ENCODE results near the gene SGMS1.
"Not testable (repeated sequence)": the region's sequence is repeated elsewhere in the genome, so short reads cannot be mapped to it uniquely, and the experiment has no call there.

DNA sequence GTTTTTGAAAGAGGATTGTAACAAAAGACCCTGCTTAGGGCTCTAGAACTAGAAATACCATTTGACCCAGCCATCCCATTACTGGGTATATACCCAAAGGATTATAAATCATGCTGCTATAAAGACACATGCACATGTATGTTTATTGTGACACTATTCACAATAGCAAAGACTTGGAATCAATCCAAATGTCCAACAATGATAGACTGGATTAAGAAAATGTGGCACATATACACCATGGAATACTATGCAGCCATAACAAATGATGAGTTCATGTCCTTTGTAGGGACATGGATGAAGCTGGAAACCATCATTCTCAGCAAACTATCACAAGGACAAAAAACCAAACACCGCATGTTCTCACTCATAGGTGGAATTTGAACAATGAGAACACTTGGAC is 77.5 kb downstream of the SGMS1 start:
- not testable (repeated sequence) for TF ChIP-seq POLR2A, CTCF, POLR2AphosphoS5 (IDR thresholded peaks at IDR 0.05)
